NCI-H460 (cell line): ENCODE data around the gene KCNQ2. TPM values are rescaled to one million over a fixed set of nuclear protein-coding genes. Genes with fewer than 3 reads are reported as not detected.

Source experiments
- DNase-seq: peaks from one replicate; pipeline ENCODE4 v3.0.0-alpha.2; 2016; ENCODE audit warnings: low read depth; ENCODE audit errors: extremely low read depth
- total RNA-seq: library from RNA; depleted of rRNA; stranded (reverse); fragments of >200 nt; shearing (Covaris generic); gene quantifications from 2 replicates; pipeline ENCODE4 v1.2.3, GENCODE V29; 2014; rRNA removed

Gene KCNQ2
- total RNA-seq, 1 experiment from 2014 or later: 0.17 TPM

- no peak for DNase-seq
These were observed 121.7 kb downstream of the KCNQ2 start for GRCh38 chr20:63350597-63351325.

Other genes with a start within 250 kb of the KCNQ2 start
- 0.57 TPM in 1 of 2 replicates, not detected in the other for gene BIRC7, start 236.8 kb downstream of the KCNQ2 start, total RNA-seq
- gene NKAIN4, start 218.2 kb downstream of the KCNQ2 start, total RNA-seq: not detected in 2 replicates
- gene ARFGAP1, start 199.8 kb downstream of the KCNQ2 start, total RNA-seq: 32.3 and 37.4 TPM in 2 replicates
- gene COL20A1, start 179.5 kb downstream of the KCNQ2 start, total RNA-seq: 0.06 and 0.10 TPM in 2 replicates
- 0.84 TPM in 1 of 2 replicates, not detected in the other for gene CHRNA4, start 111.3 kb downstream of the KCNQ2 start, total RNA-seq
- gene EEF1A2, start 26.4 kb upstream of the KCNQ2 start, total RNA-seq: 224 and 275 TPM in 2 replicates
- 44.7 and 63.2 TPM in 2 replicates for gene PPDPF, start 48.1 kb upstream of the KCNQ2 start, total RNA-seq
- 1.5 and 2.2 TPM in 2 replicates for gene PTK6, start 64.7 kb upstream of the KCNQ2 start, total RNA-seq
- gene SRMS, start 75.1 kb upstream of the KCNQ2 start, total RNA-seq: not detected in 2 replicates
- 0.05 TPM in 1 of 2 replicates, not detected in the other for gene FNDC11, start 81.5 kb upstream of the KCNQ2 start, total RNA-seq
- 10.1 and 12.1 TPM in 2 replicates for gene HELZ2, start 101.6 kb upstream of the KCNQ2 start, total RNA-seq
- gene GMEB2, start 154.4 kb upstream of the KCNQ2 start, total RNA-seq: 13.1 and 14.0 TPM in 2 replicates
- gene STMN3, start 180.8 kb upstream of the KCNQ2 start, total RNA-seq: 1.8 and 2.5 TPM in 2 replicates
- gene RTEL1, start 185.7 kb upstream of the KCNQ2 start, total RNA-seq: 4.1 and 6.3 TPM in 2 replicates
- gene TNFRSF6B, start 224.0 kb upstream of the KCNQ2 start, total RNA-seq: 0.10 TPM in 1 of 2 replicates, not detected in the other
- gene ARFRP1, start 235.3 kb upstream of the KCNQ2 start, total RNA-seq: 12.1 and 15.9 TPM in 2 replicates
- gene ZGPAT, start 235.4 kb upstream of the KCNQ2 start, total RNA-seq: 10.6 and 12.8 TPM in 2 replicates